SU-DHL-6 (cell line): ENCODE data around the gene ASCC3.

Source experiments
- CTCF ChIP-seq: fragments of 200-600 bp; sonication (generic); IDR thresholded peaks from one replicate; pipeline ENCODE4 v1.5.1; 2017; ENCODE audit warnings: antibody characterized with exemption, mild to moderate bottlenecking, low read length, moderate library complexity; ENCODE audit not compliant: insufficient read depth, poor library complexity, severe bottlenecking
- EZH2phosphoT487 ChIP-seq: fragments of 200-600 bp; sonication (generic), shearing (Covaris generic); conservative IDR thresholded peaks from 2 replicates; pipeline ENCODE4 v1.6.1; 2018; ENCODE audit warnings: mild to moderate bottlenecking, antibody characterized with exemption, low read length, moderate library complexity, mixed read lengths

GRCh38 chr6:100850174-100850573, 31.0 kb downstream of the ASCC3 start:
- no peak for TF ChIP-seq CTCF
- TF ChIP-seq EZH2phosphoT487: no peak
